Tibial nerve (tissue), 4 donors: Measurements from ENCODE around the gene CCRL2. TPM values are rescaled to one million over a fixed set of nuclear protein-coding genes. Genes with fewer than 3 reads are reported as not detected.

Experiments
- DNase-seq, 2 donors: peaks; one replicate each; pipeline ENCODE4 v3.0.0-alpha.2; 2019; ENCODE audit warnings: low spot score in 2 of 2
- H3K27ac ChIP-seq, 4 donors: fragments of 200-600 bp; sonication (generic) in 3 of 4; one replicate each; pipeline ENCODE4 v1.5.1; 2017 to 2019; ENCODE audit warnings: mild to moderate bottlenecking in 1 of 4
- H3K27me3 ChIP-seq, 2 donors: fragments of 200-600 bp; sonication (generic) in 1 of 2; one replicate each; pipeline versions ENCODE4 v1.5.1 to v1.6.0; 2017 to 2019
- H3K36me3 ChIP-seq, 3 donors: fragments of 200-600 bp; sonication (generic); one replicate each; pipeline ENCODE4 v1.5.1; 2018 to 2019
- H3K4me1 ChIP-seq, 4 donors: fragments of 200-600 bp; sonication (generic) in 3 of 4; one replicate each; pipeline ENCODE4 v1.5.1; 2017 to 2019
- H3K4me3 ChIP-seq, 4 donors: fragments of 200-600 bp; sonication (generic) in 3 of 4; one replicate each; pipeline ENCODE4 v1.5.1; 2017 to 2019; ENCODE audit warnings: mild to moderate bottlenecking in 1 of 4, moderate library complexity in 1 of 4
- H3K9me3 ChIP-seq, 4 donors: fragments of 200-600 bp; sonication (generic) in 3 of 4; one replicate each; pipeline ENCODE4 v1.5.1; 2017 to 2019
- CTCF ChIP-seq, 5 experiments: fragments of 200-600 bp in 3 of 5; fragments of 450-650 bp in 2 of 5; sonication (generic) in 3 of 5; IDR thresholded peaks; one replicate each; pipeline ENCODE4 v1.5.1; 2016 to 2019; ENCODE audit warnings: antibody characterized with exemption in 5 of 5, mild to moderate bottlenecking in 3 of 5, moderate library complexity in 2 of 5
- EP300 ChIP-seq, 2 donors: sonication (generic); formaldehyde crosslinking; IDR thresholded peaks; one replicate each; pipeline ENCODE4 v1.6.1; 2017; ENCODE audit warnings: antibody characterized with exemption in 2 of 2, mild to moderate bottlenecking in 1 of 2
- POLR2A ChIP-seq, 2 donors: fragments of 450-650 bp; IDR thresholded peaks; one replicate each; pipeline ENCODE4 v1.6.1; 2017; ENCODE audit warnings: antibody characterized with exemption in 2 of 2, mild to moderate bottlenecking in 2 of 2, moderate library complexity in 2 of 2
- WGBS, 2 donors: methylation state at CpG; one replicate each; pipeline ENCODE4 v1.1.5; 2018; 5-methylcytosine and 5-hydroxymethylcytosine counted together
- total RNA-seq, 4 donors: library from RNA; depleted of rRNA; stranded (reverse); fragments of >200 nt; gene quantifications; one replicate each; pipeline ENCODE4 v1.1.0, GENCODE V29; 2016

The CCRL2 gene
- total RNA-seq, 4 donors from 2014 or later: 1.3 to 2.7 (median 1.9) TPM

- Histone ChIP-seq H3K27ac (no peak overlapping the region), H3K36me3 (no peaks in the 10 kb centered on the region), H3K4me3 (no peak overlapping the region), H3K27me3 (no peaks in the 10 kb centered on the region), H3K9me3 (no peaks in the 10 kb centered on the region), H3K4me1 (no peaks in the 10 kb centered on the region)
- TF ChIP-seq POLR2A (IDR thresholded peaks at IDR 0.05) (no peak), CTCF (IDR thresholded peaks at IDR 0.05) (peak; percentile 25 to 70 (median 56))
- DNase-seq: no peak
- 53 to 56% methylated on average over 16 of the region's 16 CpGs for WGBS, 2 donors
These were observed 35.8 kb downstream of the CCRL2 start for GRCh38 chr3:46442576-46443530.

- no peak overlapping the region for H3K4me3 ChIP-seq
- DNase-seq: no peak
- H3K36me3 ChIP-seq: no peaks in the 10 kb centered on the region
- H3K4me1 ChIP-seq: no peaks in the 10 kb centered on the region
- TF ChIP-seq EP300 (IDR thresholded peaks at IDR 0.05) (no peak), POLR2A (IDR thresholded peaks at IDR 0.05) (no peak), CTCF (IDR thresholded peaks at IDR 0.05) (no peak)
- 48 to 61% methylated on average over 5 of the region's 5 CpGs for whole genome bisulfite sequencing, 2 donors
- H3K27me3 ChIP-seq: peaks cover 0 to 5% of the 10 kb centered on the region in 2 donors
- H3K9me3 ChIP-seq: no peaks in the 10 kb centered on the region
- H3K27ac ChIP-seq: no peak overlapping the region
These were observed 40.3 kb downstream of the CCRL2 start for GRCh38 chr3:46447228-46447985.

- no peaks in the 10 kb centered on the region for H3K4me1 ChIP-seq
- no peak for TF ChIP-seq EP300 (IDR thresholded peaks at IDR 0.05)
- no peak for TF ChIP-seq CTCF (IDR thresholded peaks at IDR 0.05)
- no peak for TF ChIP-seq POLR2A (IDR thresholded peaks at IDR 0.05)
- no peak overlapping the region for H3K4me3 ChIP-seq
- 85 to 93% methylated on average over 16 to 17 of the region's 17 CpGs for WGBS, 2 donors
- H3K27me3 ChIP-seq: peaks cover 0 to 5% of the 10 kb centered on the region in 2 donors
- DNase-seq: no peak
- no peak overlapping the region for H3K27ac ChIP-seq
- no peaks in the 10 kb centered on the region for H3K36me3 ChIP-seq
- no peaks in the 10 kb centered on the region for H3K9me3 ChIP-seq
These were observed 41.7 kb downstream of the CCRL2 start for GRCh38 chr3:46448721-46449120.

GRCh38 chr3:46449755-46450552, 42.9 kb downstream of the CCRL2 start:
- Histone ChIP-seq H3K27me3 (peaks cover 0 to 5% of the 10 kb centered on the region in 2 donors), H3K4me3 (no peak overlapping the region), H3K27ac (no peak overlapping the region), H3K9me3 (no peaks in the 10 kb centered on the region), H3K4me1 (no peaks in the 10 kb centered on the region), H3K36me3 (no peaks in the 10 kb centered on the region)
- TF ChIP-seq CTCF (IDR thresholded peaks at IDR 0.05): peak in 2 of 5 experiments; percentile 20 to 28
- TF ChIP-seq POLR2A (IDR thresholded peaks at IDR 0.05): no peak
- TF ChIP-seq EP300 (IDR thresholded peaks at IDR 0.05): no peak
- DNase-seq: no peak
- WGBS, 2 donors: 63 to 71% methylated on average over 14 of the region's 14 CpGs
